ENCODE results near the gene SLC39A9. TPM values are rescaled to one million over a fixed set of nuclear protein-coding genes. Genes with fewer than 3 reads are reported as not detected.

SLC39A9 gene
- total RNA-seq, 1 donor from 2014 or later: 60.9 TPM

- Mint-ChIP-seq H3K27ac (no peak overlapping the region), H3K36me3 (no peaks in the 10 kb centered on the region), H3K9me3 (no peaks in the 10 kb centered on the region), H3K4me3 (no peak overlapping the region), H3K27me3 (peaks cover 4% of the 10 kb centered on the region), H3K4me1 (ENCODE audit: unreplicated experiment) (peaks cover 11% of the 10 kb centered on the region)
- no peak for DNase-seq (ENCODE audit: extremely low spot score, unreplicated experiment)
- TF ChIP-seq CTCF (conservative IDR thresholded peaks at IDR 0.05): no peak
Measured at GRCh38 chr14:69353168-69353567, 45.3 kb upstream of the SLC39A9 start.

- DNase-seq (ENCODE audit: extremely low spot score, unreplicated experiment): no peak
- Mint-ChIP-seq H3K4me1 (ENCODE audit: unreplicated experiment) (peaks cover 11% of the 10 kb centered on the region), H3K9me3 (no peaks in the 10 kb centered on the region), H3K36me3 (no peaks in the 10 kb centered on the region), H3K4me3 (no peak overlapping the region), H3K27ac (no peak overlapping the region), H3K27me3 (peaks cover 4% of the 10 kb centered on the region)
- no peak for TF ChIP-seq CTCF (conservative IDR thresholded peaks at IDR 0.05)
Measured at GRCh38 chr14:69354383-69355153, 43.9 kb upstream of the SLC39A9 start.

GRCh38 chr14:69355154-69355597 lies 43.3 kb upstream of the SLC39A9 start:
- Mint-ChIP-seq H3K36me3 (no peaks in the 10 kb centered on the region), H3K4me1 (ENCODE audit: unreplicated experiment) (peaks cover 11% of the 10 kb centered on the region), H3K4me3 (no peak overlapping the region), H3K27ac (no peak overlapping the region), H3K9me3 (no peaks in the 10 kb centered on the region), H3K27me3 (peaks cover 4% of the 10 kb centered on the region)
- TF ChIP-seq CTCF (conservative IDR thresholded peaks at IDR 0.05): no peak
- DNase-seq (ENCODE audit: extremely low spot score, unreplicated experiment): no peak

GRCh38 chr14:69355607-69356281 lies 42.7 kb upstream of the SLC39A9 start:
- Mint-ChIP-seq H3K36me3 (no peaks in the 10 kb centered on the region), H3K9me3 (no peaks in the 10 kb centered on the region), H3K4me3 (no peak overlapping the region), H3K27ac (no peak overlapping the region), H3K4me1 (ENCODE audit: unreplicated experiment) (peaks cover 11% of the 10 kb centered on the region), H3K27me3 (peaks cover 4% of the 10 kb centered on the region)
- no peak for DNase-seq (ENCODE audit: extremely low spot score, unreplicated experiment)
- no peak for TF ChIP-seq CTCF (conservative IDR thresholded peaks at IDR 0.05)

GRCh38 chr14:69356903-69357543 lies 41.5 kb upstream of the SLC39A9 start:
- Mint-ChIP-seq H3K27me3 (peaks cover 9% of the 10 kb centered on the region), H3K4me3 (no peak overlapping the region), H3K4me1 (ENCODE audit: unreplicated experiment) (peaks cover 7% of the 10 kb centered on the region), H3K36me3 (no peaks in the 10 kb centered on the region), H3K27ac (no peak overlapping the region), H3K9me3 (no peaks in the 10 kb centered on the region)
- no peak for TF ChIP-seq CTCF (conservative IDR thresholded peaks at IDR 0.05)
- DNase-seq (ENCODE audit: extremely low spot score, unreplicated experiment): no peak

Measured in type B pancreatic cell (in vitro differentiated cells).